HepG2 (cell line): Measurements from ENCODE around the gene DLX3. TPM values are rescaled to one million over a fixed set of nuclear protein-coding genes. Genes with fewer than 3 reads are reported as not detected.
A peak's percentile ranks its signal among the peaks of the same experiment; 100 is the strongest.

Experiments
- ASH2L ChIP-seq: fragments of 300-600, 200-600 bp; sonication (generic); IDR thresholded peaks from 2 replicates; pipeline ENCODE4 v1.7.0; 2017; ENCODE audit warnings: low read depth, mild to moderate bottlenecking, moderate library complexity, mixed read lengths, low read length; ENCODE audit not compliant: insufficient read length
- CBFB ChIP-seq: sonication (generic); formaldehyde crosslinking; IDR thresholded peaks from 2 replicates; pipeline ENCODE4 v1.4.0; 2020; ENCODE audit warnings: missing genetic modification reagents
- CCDC6 ChIP-seq: sonication (generic); formaldehyde crosslinking; IDR thresholded peaks from 2 replicates; pipeline ENCODE4 v1.8.1; 2022; ENCODE audit warnings: mild to moderate bottlenecking, missing genetic modification reagents, moderate library complexity
- HDAC6 ChIP-seq: fragments of 200-600 bp; sonication (generic); IDR thresholded peaks from 2 replicates; pipeline ENCODE4 v1.7.0; 2017; ENCODE audit warnings: mild to moderate bottlenecking, antibody characterized with exemption, low read length, low read depth
- KDM6A ChIP-seq: IDR thresholded peaks from 2 replicates; pipeline ENCODE4 v1.6.1; 2016; ENCODE audit warnings: low read depth
- SKI ChIP-seq: fragments of 450-650 bp; IDR thresholded peaks from one replicate; pipeline ENCODE4 v1.6.1; 2018; ENCODE audit warnings: mild to moderate bottlenecking; ENCODE audit not compliant: partially characterized antibody
- SUZ12 ChIP-seq: fragments of 150-350 bp; IDR thresholded peaks from 2 replicates; pipeline ENCODE4 v1.6.1; 2014; ENCODE audit warnings: low read depth, low read length
- TEAD2 ChIP-seq: sonication (generic); formaldehyde crosslinking; IDR thresholded peaks from 2 replicates; pipeline ENCODE4 v1.9.0; 2021; ENCODE audit warnings: missing genetic modification reagents
- THAP9 ChIP-seq: sonication (generic); formaldehyde crosslinking; IDR thresholded peaks from 2 replicates; pipeline ENCODE4; 2020; ENCODE audit warnings: missing genetic modification reagents, mild to moderate bottlenecking, borderline replicate concordance
- WIZ ChIP-seq: sonication (generic); formaldehyde crosslinking; IDR thresholded peaks from 2 replicates; pipeline ENCODE4 v1.5.1; 2020; ENCODE audit warnings: mild to moderate bottlenecking, missing genetic modification reagents
- ZFP36 ChIP-seq: fragments of 150-350 bp; IDR thresholded peaks from 2 replicates; pipeline ENCODE4 v1.6.1; 2018; ENCODE audit warnings: borderline replicate concordance, low read length, low read depth; ENCODE audit not compliant: partially characterized antibody
- ZNF350 ChIP-seq: sonication (generic); formaldehyde crosslinking; IDR thresholded peaks from 2 replicates; pipeline ENCODE4 v1.4.0; 2020; ENCODE audit warnings: mild to moderate bottlenecking, low read depth, missing genetic modification reagents, borderline replicate concordance
- ZNF564 ChIP-seq: sonication (generic); formaldehyde crosslinking; IDR thresholded peaks from 2 replicates; pipeline ENCODE4 v1.8.1; 2023; ENCODE audit warnings: mild to moderate bottlenecking, missing genetic modification reagents
- ZNF703 ChIP-seq: sonication (generic); formaldehyde crosslinking; IDR thresholded peaks from 2 replicates; pipeline ENCODE4 v1.5.1; 2020; ENCODE audit warnings: missing genetic modification reagents, mild to moderate bottlenecking, moderate library complexity, borderline replicate concordance
- ZNF75D ChIP-seq: sonication (generic); formaldehyde crosslinking; IDR thresholded peaks from 2 replicates; pipeline ENCODE4 v1.8.1; 2023; ENCODE audit warnings: missing genetic modification reagents, mild to moderate bottlenecking, borderline replicate concordance
- ZNF776 ChIP-seq: sonication (generic); formaldehyde crosslinking; IDR thresholded peaks from 2 replicates; pipeline ENCODE4 v1.4.0; 2020; ENCODE audit warnings: mild to moderate bottlenecking, missing genetic modification reagents
- polyA plus RNA-seq, 8 experiments: library from polyadenylated mRNA; depleted of rRNA in 3 of 8; stranded (reverse) in 7 of 8; unstranded in 1 of 8; fragments of >200 nt; fragmentation: Illumina TruSeq in 4 of 8; extraction: Trizol in 4 of 8; gene quantifications; 2 replicates each; pipeline versions ENCODE4 v1.2.1 to v1.2.3, GENCODE V29; 2011 to 2016; ENCODE audit warnings: low read depth in 4 of 8, missing spikeins in 1 of 8, mixed read lengths in 1 of 8; ENCODE audit not compliant: insufficient read depth in 1 of 8
- total RNA-seq, 5 experiments: library from RNA; depleted of rRNA; stranded (reverse); fragments of >200 nt; fragmentation: Illumina TruSeq; extraction: Trizol; gene quantifications; 2 replicates each; pipeline ENCODE4 v1.2.3, GENCODE V29; 2016; ENCODE audit warnings: low read depth in 1 of 5
- TF ChIP-seq, protein P1 (sequence below): sonication (generic); formaldehyde crosslinking; IDR thresholded peaks from 2 replicates; pipeline ENCODE4 v1.5.1; 2020; ENCODE audit warnings: mild to moderate bottlenecking, missing genetic modification reagents, moderate library complexity
- TF ChIP-seq, protein P2 (sequence below): sonication (generic); formaldehyde crosslinking; IDR thresholded peaks from 2 replicates; pipeline ENCODE4 v1.5.1; 2020; ENCODE audit warnings: missing genetic modification reagents, mild to moderate bottlenecking, borderline replicate concordance
- TF ChIP-seq, protein P3 (sequence below): sonication (generic); formaldehyde crosslinking; IDR thresholded peaks from 2 replicates; pipeline ENCODE4 v1.8.0; 2022; ENCODE audit warnings: missing genetic modification reagents, mild to moderate bottlenecking, borderline replicate concordance
- TF ChIP-seq, protein P4 (sequence below): sonication (generic); formaldehyde crosslinking; IDR thresholded peaks from 2 replicates; pipeline ENCODE4 v1.8.0; 2022; ENCODE audit warnings: low read depth, missing genetic modification reagents

The DLX3 gene
- total and polyA plus RNA-seq, 2 of the 13 experiments (the other 11 are each of a cell fraction or from before 2014, with no cell fraction given) = 0.03 TPM; not detected in 1

GRCh38 chr17:49996121-49996494 lies 1.1 kb upstream of the DLX3 start (continued):
- TF ChIP-seq ZNF350 (CRISPR knock-in tag) (no peak), ZNF703 (CRISPR knock-in tag) (0 out of 2 replicates have a peak, but pooled peaks have one; percentile 5), KDM6A (CRISPR knock-in tag) (no peak), WIZ (CRISPR knock-in tag) (no peak), ZFP36 (no peak), CCDC6 (CRISPR knock-in tag) (no peak), TEAD2 (CRISPR knock-in tag) (no peak), ZNF75D (CRISPR knock-in tag) (no peak), CBFB (CRISPR knock-in tag) (no peak), ZNF564 (CRISPR knock-in tag) (no peak), HDAC6 (no peak), THAP9 (CRISPR knock-in tag) (no peak), ZNF776 (CRISPR knock-in tag) (peak; percentile 6; the same call in 1 of the 2 replicates), SKI (no peak), SUZ12 (no peak), ASH2L (no peak)
- TF ChIP-seq, protein P1, sequence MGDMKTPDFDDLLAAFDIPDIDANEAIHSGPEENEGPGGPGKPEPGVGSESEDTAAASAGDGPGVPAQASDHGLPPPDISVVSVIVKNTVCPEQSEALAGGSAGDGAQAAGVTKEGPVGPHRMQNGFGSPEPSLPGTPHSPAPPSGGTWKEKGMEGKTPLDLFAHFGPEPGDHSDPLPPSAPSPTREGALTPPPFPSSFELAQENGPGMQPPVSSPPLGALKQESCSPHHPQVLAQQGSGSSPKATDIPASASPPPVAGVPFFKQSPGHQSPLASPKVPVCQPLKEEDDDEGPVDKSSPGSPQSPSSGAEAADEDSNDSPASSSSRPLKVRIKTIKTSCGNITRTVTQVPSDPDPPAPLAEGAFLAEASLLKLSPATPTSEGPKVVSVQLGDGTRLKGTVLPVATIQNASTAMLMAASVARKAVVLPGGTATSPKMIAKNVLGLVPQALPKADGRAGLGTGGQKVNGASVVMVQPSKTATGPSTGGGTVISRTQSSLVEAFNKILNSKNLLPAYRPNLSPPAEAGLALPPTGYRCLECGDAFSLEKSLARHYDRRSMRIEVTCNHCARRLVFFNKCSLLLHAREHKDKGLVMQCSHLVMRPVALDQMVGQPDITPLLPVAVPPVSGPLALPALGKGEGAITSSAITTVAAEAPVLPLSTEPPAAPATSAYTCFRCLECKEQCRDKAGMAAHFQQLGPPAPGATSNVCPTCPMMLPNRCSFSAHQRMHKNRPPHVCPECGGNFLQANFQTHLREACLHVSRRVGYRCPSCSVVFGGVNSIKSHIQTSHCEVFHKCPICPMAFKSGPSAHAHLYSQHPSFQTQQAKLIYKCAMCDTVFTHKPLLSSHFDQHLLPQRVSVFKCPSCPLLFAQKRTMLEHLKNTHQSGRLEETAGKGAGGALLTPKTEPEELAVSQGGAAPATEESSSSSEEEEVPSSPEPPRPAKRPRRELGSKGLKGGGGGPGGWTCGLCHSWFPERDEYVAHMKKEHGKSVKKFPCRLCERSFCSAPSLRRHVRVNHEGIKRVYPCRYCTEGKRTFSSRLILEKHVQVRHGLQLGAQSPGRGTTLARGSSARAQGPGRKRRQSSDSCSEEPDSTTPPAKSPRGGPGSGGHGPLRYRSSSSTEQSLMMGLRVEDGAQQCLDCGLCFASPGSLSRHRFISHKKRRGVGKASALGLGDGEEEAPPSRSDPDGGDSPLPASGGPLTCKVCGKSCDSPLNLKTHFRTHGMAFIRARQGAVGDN (CRISPR knock-in tag) = no peak
- TF ChIP-seq, protein P2, sequence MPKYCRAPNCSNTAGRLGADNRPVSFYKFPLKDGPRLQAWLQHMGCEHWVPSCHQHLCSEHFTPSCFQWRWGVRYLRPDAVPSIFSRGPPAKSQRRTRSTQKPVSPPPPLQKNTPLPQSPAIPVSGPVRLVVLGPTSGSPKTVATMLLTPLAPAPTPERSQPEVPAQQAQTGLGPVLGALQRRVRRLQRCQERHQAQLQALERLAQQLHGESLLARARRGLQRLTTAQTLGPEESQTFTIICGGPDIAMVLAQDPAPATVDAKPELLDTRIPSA (CRISPR knock-in tag) = no peak
- TF ChIP-seq, protein P3, sequence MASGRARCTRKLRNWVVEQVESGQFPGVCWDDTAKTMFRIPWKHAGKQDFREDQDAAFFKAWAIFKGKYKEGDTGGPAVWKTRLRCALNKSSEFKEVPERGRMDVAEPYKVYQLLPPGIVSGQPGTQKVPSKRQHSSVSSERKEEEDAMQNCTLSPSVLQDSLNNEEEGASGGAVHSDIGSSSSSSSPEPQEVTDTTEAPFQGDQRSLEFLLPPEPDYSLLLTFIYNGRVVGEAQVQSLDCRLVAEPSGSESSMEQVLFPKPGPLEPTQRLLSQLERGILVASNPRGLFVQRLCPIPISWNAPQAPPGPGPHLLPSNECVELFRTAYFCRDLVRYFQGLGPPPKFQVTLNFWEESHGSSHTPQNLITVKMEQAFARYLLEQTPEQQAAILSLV = 0 out of 2 replicates have a peak, but pooled peaks have one; percentile 35
- TF ChIP-seq, protein P4, sequence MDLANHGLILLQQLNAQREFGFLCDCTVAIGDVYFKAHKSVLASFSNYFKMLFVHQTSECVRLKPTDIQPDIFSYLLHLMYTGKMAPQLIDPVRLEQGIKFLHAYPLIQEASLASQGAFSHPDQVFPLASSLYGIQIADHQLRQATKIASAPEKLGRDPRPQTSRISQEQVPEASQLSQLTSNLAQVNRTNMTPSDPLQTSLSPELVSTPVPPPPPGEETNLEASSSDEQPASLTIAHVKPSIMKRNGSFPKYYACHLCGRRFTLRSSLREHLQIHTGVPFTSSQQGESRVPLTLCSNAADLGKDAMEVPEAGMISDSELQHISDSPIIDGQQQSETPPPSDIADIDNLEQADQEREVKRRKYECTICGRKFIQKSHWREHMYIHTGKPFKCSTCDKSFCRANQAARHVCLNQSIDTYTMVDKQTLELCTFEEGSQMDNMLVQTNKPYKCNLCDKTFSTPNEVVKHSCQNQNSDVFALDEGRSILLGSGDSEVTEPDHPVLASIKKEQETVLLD (CRISPR knock-in tag) = no peak
